Measurements from ENCODE around the gene EFNA1. TPM values are rescaled to one million over a fixed set of nuclear protein-coding genes. Genes with fewer than 3 reads are reported as not detected.
A peak's percentile ranks its signal among the peaks of the same experiment; 100 is the strongest.

Gene EFNA1
- total and polyA plus RNA-seq, 2 donors from 2014 or later: 61.1 to 133 TPM

- no peak overlapping the region for H3K4me3 ChIP-seq (ENCODE audit: low read length in 3 of 3)
- TF ChIP-seq CTCF (IDR thresholded peaks at IDR 0.05; ENCODE audit: borderline replicate concordance, extremely low read depth, insufficient read depth): no peak
- H3K36me3 ChIP-seq (ENCODE audit: control insufficient read depth in 2 of 3, insufficient read depth in 3 of 3, low read length in 3 of 3): peaks cover 4 to 15% (median 10%) of the 10 kb centered on the region in 3 donors
- no peak overlapping the region for H3K27ac ChIP-seq (ENCODE audit: low read depth in 2 of 2, low read length in 2 of 2)
- DNase-seq: peak in 1 of 5 donors; percentile 24
- H3K27me3 ChIP-seq (ENCODE audit: control insufficient read depth, insufficient read depth, low read length): no peaks in the 10 kb centered on the region
- intact Hi-C loops (cut with DNase I): loop anchor here (10.0 kb wide), 1 partner anchor 54 kb away; no protein-coding TSS in a partner anchor
- H3K9me3 ChIP-seq (ENCODE audit: control insufficient read depth in 2 of 3, insufficient read depth in 1 of 3, low read length in 3 of 3): no peaks in the 10 kb centered on the region
- no peak overlapping the region for H3K9ac ChIP-seq (ENCODE audit: low read length in 3 of 3)
- no peak for FAIRE-seq
- H3K4me1 ChIP-seq (ENCODE audit: control insufficient read depth in 2 of 3, insufficient read depth in 2 of 3, low read depth in 1 of 3, low read length in 3 of 3): peaks cover 0 to 19% (median 7%) of the 10 kb centered on the region in 3 donors
Observed at GRCh38 chr1:155170806-155171205, 43.1 kb downstream of the EFNA1 start.

DNA sequence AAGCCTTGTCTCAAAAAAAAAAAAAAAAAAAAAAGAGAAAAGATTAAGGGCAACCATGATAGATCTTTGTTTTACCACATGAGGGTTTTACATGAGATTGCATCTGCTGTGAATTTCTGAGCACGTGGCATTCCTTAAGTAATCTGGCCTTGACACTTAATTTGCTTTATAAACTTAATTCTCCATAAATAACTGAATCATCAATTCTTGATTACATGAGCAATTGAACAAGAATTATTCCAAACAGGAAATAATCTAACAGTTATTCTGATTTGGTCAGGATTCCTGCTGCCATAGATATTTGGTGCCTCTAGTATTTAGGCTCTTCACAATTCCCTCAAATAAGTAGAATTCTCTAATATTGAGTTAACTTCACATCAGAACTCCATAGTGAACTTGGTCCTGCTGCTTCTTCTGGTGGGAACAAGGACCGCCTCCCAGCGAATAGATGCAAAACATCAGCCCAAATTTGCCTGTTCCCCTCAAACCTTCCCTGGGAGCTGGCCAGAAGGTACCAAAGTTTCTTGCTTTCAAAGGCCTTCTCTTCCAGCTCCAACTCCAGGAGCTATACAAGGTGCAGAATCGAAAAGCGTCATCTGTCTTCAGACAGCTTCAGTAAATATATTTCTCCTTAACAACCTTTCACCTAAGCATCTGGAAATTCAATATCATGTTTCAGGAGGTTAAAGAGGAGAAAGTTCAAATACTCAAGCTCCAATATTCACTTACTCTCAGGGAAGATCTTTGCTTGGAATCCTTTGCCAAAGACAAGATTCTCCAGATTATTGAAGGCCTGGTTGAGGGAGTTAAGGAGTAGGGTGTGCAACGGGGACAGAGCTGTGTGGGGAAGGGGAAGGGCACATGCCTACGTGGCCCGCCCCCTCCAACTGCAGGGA is 44.4 kb downstream of the EFNA1 start:
- peak in 1 of 5 donors; percentile 18 for DNase-seq

DNA sequence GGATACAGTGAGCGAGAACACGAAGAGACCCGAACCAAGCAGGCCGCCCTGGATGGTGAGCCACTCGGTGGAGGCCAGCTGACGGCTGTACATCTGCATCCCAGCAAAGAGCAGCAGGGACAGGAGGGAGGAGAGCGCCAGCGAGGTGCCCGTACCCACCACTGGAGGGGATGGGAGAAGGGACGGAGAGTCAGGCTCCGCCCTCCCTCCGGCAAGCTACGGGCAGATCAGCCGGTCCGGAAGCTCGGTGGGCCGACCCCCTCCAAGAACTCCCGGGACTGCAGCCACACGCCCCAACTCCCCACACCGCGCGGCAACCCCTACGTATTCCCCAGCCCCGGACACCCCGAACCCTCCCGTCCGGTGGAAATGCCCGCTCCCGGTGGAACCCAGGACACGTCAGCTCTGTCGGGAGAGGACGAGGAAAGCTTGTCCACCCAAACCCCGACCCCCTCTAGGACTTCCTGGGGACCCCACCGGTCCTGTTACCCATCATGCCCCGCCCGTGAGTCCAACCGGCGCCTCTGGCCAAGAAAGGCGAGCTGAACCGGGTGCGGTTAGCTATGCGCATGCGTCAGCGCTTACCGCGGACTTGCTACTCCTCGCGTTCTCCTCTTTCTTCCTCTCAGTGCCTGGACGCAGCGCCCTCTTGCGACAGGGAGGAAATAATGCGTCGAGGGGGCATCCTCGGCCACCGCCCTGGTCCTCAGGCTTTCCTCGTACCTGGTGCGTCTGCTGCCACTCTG is 45.2 kb downstream of the EFNA1 start, which contains the start of gene KRTCAP2:
Gene KRTCAP2 (minus strand): TSS at position 573 of the 746 bp plus-strand sequence. CDS start 80 bp downstream, at position 493.
- Histone ChIP-seq H3K27me3 (ENCODE audit: control insufficient read depth, insufficient read depth, low read length) (no peaks in the 10 kb centered on the region), H3K27ac (ENCODE audit: low read depth in 2 of 2, low read length in 2 of 2) (peak within 1 kb of the TSS; percentile 92), H3K4me3 (ENCODE audit: low read length in 3 of 3) (peak within 1 kb of the TSS; percentile 82 to 94 (median 93)), H3K9me3 (ENCODE audit: control insufficient read depth in 2 of 3, insufficient read depth in 1 of 3, low read length in 3 of 3) (no peaks in the 10 kb centered on the region), H3K9ac (ENCODE audit: low read length in 3 of 3) (peak within 1 kb of the TSS; percentile 55 to 92 (median 86)), H3K36me3 (ENCODE audit: control insufficient read depth in 2 of 3, insufficient read depth in 3 of 3, low read length in 3 of 3) (peaks cover 4 to 15% (median 10%) of the 10 kb centered on the region in 3 donors), H3K4me1 (ENCODE audit: control insufficient read depth in 2 of 3, insufficient read depth in 2 of 3, low read depth in 1 of 3, low read length in 3 of 3) (peaks cover 0 to 19% (median 10%) of the 10 kb centered on the region in 3 donors)
- FAIRE-seq: no peak
- TF ChIP-seq CTCF (IDR thresholded peaks at IDR 0.05; ENCODE audit: borderline replicate concordance, extremely low read depth, insufficient read depth): peak; percentile 97
- intact Hi-C loops (cut with DNase I): loop anchor here (10.0 kb wide), 1 partner anchor 52 kb away; no protein-coding TSS in a partner anchor
- DNase-seq: peak; percentile 96 to 98 (median 98)

More for the DNA sequence above, 44.4 kb downstream of the EFNA1 start:
- Histone ChIP-seq H3K27me3 (ENCODE audit: control insufficient read depth, insufficient read depth, low read length) (no peaks in the 10 kb centered on the region), H3K4me3 (ENCODE audit: low read length in 3 of 3) (peak overlapping the region; percentile 82 to 94 (median 93)), H3K9me3 (ENCODE audit: control insufficient read depth in 2 of 3, insufficient read depth in 1 of 3, low read length in 3 of 3) (no peaks in the 10 kb centered on the region), H3K9ac (ENCODE audit: low read length in 3 of 3) (peak overlapping the region; percentile 55 to 92 (median 86)), H3K27ac (ENCODE audit: low read depth in 2 of 2, low read length in 2 of 2) (peak overlapping the region; percentile 92), H3K4me1 (ENCODE audit: control insufficient read depth in 2 of 3, insufficient read depth in 2 of 3, low read depth in 1 of 3, low read length in 3 of 3) (peaks cover 0 to 22% (median 11%) of the 10 kb centered on the region in 3 donors), H3K36me3 (ENCODE audit: control insufficient read depth in 2 of 3, insufficient read depth in 3 of 3, low read length in 3 of 3) (peaks cover 4 to 15% (median 10%) of the 10 kb centered on the region in 3 donors)
- intact Hi-C loops (cut with DNase I): loop anchor here (10.0 kb wide), 1 partner anchor 53 kb away; no protein-coding TSS in a partner anchor
- FAIRE-seq: no peak
- TF ChIP-seq CTCF (IDR thresholded peaks at IDR 0.05; ENCODE audit: borderline replicate concordance, extremely low read depth, insufficient read depth): no peak
